H1 (cell line): ENCODE results near the gene PEX3. TPM values are rescaled to one million over a fixed set of nuclear protein-coding genes. Genes with fewer than 3 reads are reported as not detected.

ENCODE experiments used
- CTCF ChIA-PET: fragments of 300-600 bp; sonication (Branson Sonifier 250); formaldehyde crosslinking; loops from one replicate; lab custom pipeline; 2021; ENCODE audit not compliant: partially characterized antibody; lab: Charles Lee
- POLR2A ChIA-PET: fragments of 300-600 bp; sonication (Branson Sonifier 250); formaldehyde crosslinking; loops from one replicate; lab custom pipeline; 2021; ENCODE audit warnings: inconsistent platforms; ENCODE audit not compliant: partially characterized antibody; lab: Charles Lee
- DNase-seq, 2 experiments: peaks; one replicate each; pipeline versions ENCODE4 v3.0.0 to v3.0.0-alpha.2; 2010 to 2022; ENCODE audit warnings: low spot score in 2 of 2, low read depth in 1 of 2, mixed read lengths in 1 of 2
- FAIRE-seq: peaks from 2 replicates; lab custom pipeline; 2011; peaks lifted over from hg19 to GRCh38; lab: Jason Lieb, UNC
- H2AFZ ChIP-seq: 2 replicates; pipeline ENCODE4 v1.8.1; 2012; ENCODE audit warnings: low read length, inconsistent platforms
- H2AK5ac ChIP-seq: 2 replicates; pipeline ENCODE4 v1.6.1; 2013; ENCODE audit warnings: low read depth, low read length
- H2BK120ac ChIP-seq: replicated peaks from 2 replicates; pipeline ENCODE3; 2013; ENCODE audit warnings: low read depth, low read length, inconsistent platforms
- H2BK12ac ChIP-seq: 2 replicates; pipeline ENCODE4 v1.6.1; 2013; ENCODE audit warnings: low read depth, low read length
- H2BK15ac ChIP-seq: 2 replicates; pipeline ENCODE4 v1.6.1; 2013; ENCODE audit warnings: low read length
- H2BK20ac ChIP-seq: 2 replicates; pipeline ENCODE4 v1.6.1; 2013; ENCODE audit warnings: low read length
- H2BK5ac ChIP-seq: 2 replicates; pipeline ENCODE4 v1.6.1; 2013; ENCODE audit warnings: low read depth, low read length
- H3K14ac ChIP-seq: 2 replicates; pipeline ENCODE4 v1.6.1; 2013; ENCODE audit warnings: inconsistent platforms; ENCODE audit not compliant: insufficient read length
- H3K18ac ChIP-seq: 2 replicates; pipeline ENCODE4 v1.6.1; 2013; ENCODE audit warnings: low read length; ENCODE audit errors: extremely low read depth
- H3K23ac ChIP-seq: 2 replicates; pipeline ENCODE4 v1.6.1; 2013; ENCODE audit warnings: inconsistent platforms; ENCODE audit not compliant: insufficient read length
- H3K23me2 ChIP-seq: 2 replicates; pipeline ENCODE4 v1.6.1; 2013; ENCODE audit warnings: low read depth, low read length
- H3K27ac ChIP-seq: 2 replicates; pipeline ENCODE4 v1.6.1; 2011; ENCODE audit warnings: low read depth, low read length, inconsistent platforms
- H3K27me3 ChIP-seq, 4 experiments: replicated peaks in 1 of 4; 1 replicate in 1 of 4; 2 replicates in 3 of 4; pipeline versions ENCODE4 v1.6.1 to v1.8.1; 2011 to 2013; ENCODE audit warnings: low read length in 3 of 4, mild to moderate bottlenecking in 3 of 4, inconsistent platforms in 2 of 4, mixed read lengths in 2 of 4, moderate library complexity in 1 of 4; ENCODE audit not compliant: control insufficient read depth in 3 of 4, insufficient read depth in 3 of 4; ENCODE audit errors: extremely low read depth in 1 of 4
- H3K36me3 ChIP-seq, 4 experiments: 2 replicates each; pipeline versions ENCODE4 v1.6.1 to v1.8.1; 2011 to 2013; ENCODE audit warnings: mild to moderate bottlenecking in 4 of 4, low read length in 3 of 4, moderate library complexity in 2 of 4, control low read depth in 1 of 4, inconsistent platforms in 1 of 4; ENCODE audit not compliant: insufficient read depth in 4 of 4, control insufficient read depth in 2 of 4
- H3K4ac ChIP-seq: replicated peaks from 2 replicates; pipeline ENCODE3; 2013; ENCODE audit warnings: low read length, low read depth, mixed read lengths, inconsistent platforms; ENCODE audit not compliant: insufficient read length
- H3K4me1 ChIP-seq, 4 experiments: replicated peaks in 1 of 4; 1 replicate in 1 of 4; 2 replicates in 3 of 4; pipeline versions ENCODE4 v1.6.1 to v1.8.1; 2011 to 2013; ENCODE audit warnings: low read length in 3 of 4, inconsistent platforms in 2 of 4, mixed read lengths in 1 of 4; ENCODE audit not compliant: insufficient read depth in 4 of 4, control insufficient read depth in 3 of 4
- H3K4me2 ChIP-seq, 2 experiments: 2 replicates each; pipeline versions ENCODE4 v1.6.1 to v1.8.1; 2011 to 2013; ENCODE audit warnings: low read depth in 2 of 2, low read length in 2 of 2, control low read depth in 1 of 2, inconsistent platforms in 1 of 2, mild to moderate bottlenecking in 1 of 2; ENCODE audit not compliant: insufficient read depth in 1 of 2
- H3K4me3 ChIP-seq, 4 experiments: fragments of 200-600, 300-600 bp in 1 of 4; sonication (generic), shearing (Covaris generic), sonication (Bioruptor Twin) in 1 of 4; 2 replicates each; pipeline versions ENCODE4 v1.5.1 to v1.8.1; 2011 to 2016; ENCODE audit warnings: low read length in 4 of 4, low read depth in 3 of 4, control low read depth in 2 of 4, inconsistent platforms in 2 of 4, mild to moderate bottlenecking in 2 of 4, mixed read lengths in 1 of 4, moderate library complexity in 1 of 4; ENCODE audit not compliant: insufficient read depth in 2 of 4; ENCODE audit errors: extremely low read depth in 1 of 4
- H3K56ac ChIP-seq: replicated peaks from 2 replicates; pipeline ENCODE3; 2013; ENCODE audit warnings: low read depth, mild to moderate bottlenecking, mixed read lengths, low read length, inconsistent platforms; ENCODE audit not compliant: insufficient read length
- H3K79me1 ChIP-seq: 2 replicates; pipeline ENCODE4 v1.6.1; 2013; ENCODE audit warnings: low read depth, low read length, control low read depth
- H3K79me2 ChIP-seq, 2 experiments: 2 replicates each; pipeline versions ENCODE4 v1.6.1 to v1.8.1; 2012 to 2013; ENCODE audit warnings: low read length in 2 of 2, mild to moderate bottlenecking in 2 of 2, inconsistent platforms in 1 of 2; ENCODE audit not compliant: insufficient read depth in 2 of 2, control insufficient read depth in 1 of 2
- H3K9ac ChIP-seq, 4 experiments: replicated peaks in 1 of 4; 1 replicate in 1 of 4; 2 replicates in 3 of 4; pipeline versions ENCODE4 v1.6.1 to v1.8.1; 2011 to 2013; ENCODE audit warnings: low read depth in 3 of 4, low read length in 3 of 4, control low read depth in 2 of 4, mild to moderate bottlenecking in 2 of 4, moderate library complexity in 2 of 4, inconsistent platforms in 1 of 4; ENCODE audit errors: extremely low read depth in 1 of 4
- H3K9me3 ChIP-seq, 2 experiments: 2 replicates each; pipeline versions ENCODE4 v1.6.1 to v1.8.1; 2012 to 2013; ENCODE audit warnings: mild to moderate bottlenecking in 2 of 2, moderate library complexity in 2 of 2, control low read depth in 1 of 2, inconsistent platforms in 1 of 2, low read depth in 1 of 2, low read length in 1 of 2, mixed read lengths in 1 of 2; ENCODE audit not compliant: insufficient read depth in 2 of 2
- H4K20me1 ChIP-seq, 2 experiments: replicated peaks in 1 of 2; 2 replicates each; pipeline versions ENCODE3 to v1.8.1; 2011 to 2013; ENCODE audit warnings: inconsistent platforms in 2 of 2, low read length in 2 of 2, mild to moderate bottlenecking in 1 of 2; ENCODE audit not compliant: insufficient read depth in 2 of 2, control insufficient read depth in 1 of 2
- H4K5ac ChIP-seq: 2 replicates; pipeline ENCODE4 v1.6.1; 2013; ENCODE audit warnings: low read length, low read depth, mixed read lengths, inconsistent platforms; ENCODE audit not compliant: insufficient read length
- H4K8ac ChIP-seq: 2 replicates; pipeline ENCODE4 v1.8.0; 2013; ENCODE audit warnings: mild to moderate bottlenecking, moderate library complexity, low read length, inconsistent platforms; ENCODE audit not compliant: insufficient read depth; ENCODE audit errors: extremely low read depth
- H4K91ac ChIP-seq: replicated peaks from 2 replicates; pipeline ENCODE3; 2013; ENCODE audit warnings: low read length, mixed read lengths, inconsistent platforms; ENCODE audit not compliant: insufficient read length
- RFX5 ChIP-seq: IDR thresholded peaks from 2 replicates; pipeline ENCODE4 v1.6.1; 2011; ENCODE audit warnings: low read depth, low read length, improper control_type of control experiment, borderline replicate concordance
- SP1 ChIP-seq: IDR thresholded peaks from 2 replicates; pipeline ENCODE4 v1.6.1; 2011; ENCODE audit warnings: low read depth, low read length
- SUZ12 ChIP-seq: fragments of 200-600 bp; sonication (generic); IDR thresholded peaks from 2 replicates; pipeline ENCODE4 v1.6.1; 2012; ENCODE audit warnings: mild to moderate bottlenecking, inconsistent platforms, low read length, moderate library complexity, mixed read lengths
- WGBS, 2 experiments: shearing (Covaris generic) in 1 of 2; methylation state at CpG; one replicate each; pipeline versions ENCODE4 v1.1.6 to v1.1.7; 2013 to 2015; ENCODE audit warnings: low lambda C conversion rate in 2 of 2, mixed read lengths in 2 of 2, inconsistent platforms in 1 of 2, low coverage in 1 of 2, missing lambda C conversion rate in 1 of 2; ENCODE audit not compliant: insufficient replicate concordance in 2 of 2, insufficient coverage in 1 of 2, insufficient read length in 1 of 2; ENCODE audit errors: extremely low coverage in 1 of 2, missing lambda C conversion rate in 1 of 2; 5-methylcytosine and 5-hydroxymethylcytosine counted together
- polyA plus RNA-seq, 7 experiments: library from polyadenylated mRNA; depleted of rRNA in 3 of 7; stranded (reverse) in 5 of 7; unstranded in 2 of 7; fragments of >200 nt in 5 of 7; fragments of 200-250 nt in 2 of 7; gene quantifications; 1 replicate in 5 of 7; 2 replicates in 1 of 7; 4 replicates in 1 of 7; pipeline versions ENCODE4 v1.2.1 to v1.2.3, GENCODE V29; 2011 to 2013; ENCODE audit warnings: missing spikeins in 2 of 7, mixed read lengths in 2 of 7
- total RNA-seq: library from RNA; stranded (reverse); fragmentation: NEBNext Ultra II Directional; extraction: Animal tissue kit (Norgen Biotek cat#: 25700); gene quantifications from 2 replicates; pipeline ENCODE4 v1.2.1, GENCODE V29; 2021
- TF ChIP-seq, protein P1 (sequence below): IDR thresholded peaks from 2 replicates; pipeline ENCODE4 v1.6.1; 2011; ENCODE audit warnings: low read length, improper control_type of control experiment

The PEX3 gene
- total and polyA plus RNA-seq, 2 of the 8 experiments (the other 6 are each of a cell fraction or from before 2014, with no cell fraction given) = 8.0 to 16.8 TPM

DNA sequence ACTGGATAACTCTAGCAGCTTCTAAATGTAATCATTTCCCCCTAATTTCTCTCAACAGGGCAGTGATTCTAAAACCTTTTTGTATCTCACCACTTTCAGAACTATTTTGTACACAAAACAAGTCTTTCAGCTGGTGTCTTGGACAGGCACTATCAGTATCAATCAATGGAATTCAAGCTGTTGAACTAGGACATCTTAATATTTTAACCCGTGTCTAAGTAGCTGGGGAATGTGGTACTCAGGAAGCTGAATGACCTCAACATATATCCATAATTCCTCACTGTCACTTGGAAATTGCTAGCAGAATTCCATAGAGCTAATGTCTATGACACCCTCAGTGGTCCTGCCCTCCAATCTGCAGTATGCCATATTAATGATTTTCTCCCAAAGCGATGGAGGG is 24.6 kb upstream of the PEX3 start:
- Histone ChIP-seq H3K23me2 (no peaks in the 10 kb centered on the region; the same call in 1 of the 2 replicates), H2BK12ac (no peak overlapping the region), H3K79me2 (no peaks in the 10 kb centered on the region), H3K14ac (no peak overlapping the region), H2BK5ac (no peak overlapping the region), H4K91ac (no peak overlapping the region), H3K4ac (no peak overlapping the region), H3K23ac (no peak overlapping the region), H3K27me3 (no peaks in the 10 kb centered on the region), H3K4me3 (no peak overlapping the region), H3K18ac (no peak overlapping the region), H3K36me3 (no peaks in the 10 kb centered on the region; a peak in 1 of 8 replicates), H2BK20ac (no peak overlapping the region), H3K4me2 (no peak overlapping the region), H3K9me3 (no peaks in the 10 kb centered on the region), H4K8ac (no peak overlapping the region), H3K27ac (no peak overlapping the region), H3K56ac (no peak overlapping the region), H4K20me1 (no peaks in the 10 kb centered on the region), H2AFZ (no peak overlapping the region), H4K5ac (no peak overlapping the region), H3K9ac (no peak overlapping the region), H3K4me1 (no peaks in the 10 kb centered on the region), H2BK15ac (no peak overlapping the region), H2BK120ac (no peak overlapping the region), H2AK5ac (no peak overlapping the region), H3K79me1 (no peaks in the 10 kb centered on the region)
- FAIRE-seq (no peak), DNase-seq (no peak)
- POLR2A ChIA-PET = interaction anchor here (0.9 kb wide), 1 partner anchor 24 kb away, joined by 3 read pairs; the partner anchor contains the start of genes ADAT2 and PEX3
- 97% methylated on average over 2 of the region's 2 CpGs; no CpG with 5 or more reads in 1 of the 2 experiments for WGBS, 2 experiments
- CTCF ChIA-PET = interaction anchor here (0.8 to 6.7 kb wide), 11 partner anchors 11 to 951 kb away, joined by 3 to 51 read pairs (median 5); no protein-coding TSS in a partner anchor
- TF ChIP-seq, protein P1, sequence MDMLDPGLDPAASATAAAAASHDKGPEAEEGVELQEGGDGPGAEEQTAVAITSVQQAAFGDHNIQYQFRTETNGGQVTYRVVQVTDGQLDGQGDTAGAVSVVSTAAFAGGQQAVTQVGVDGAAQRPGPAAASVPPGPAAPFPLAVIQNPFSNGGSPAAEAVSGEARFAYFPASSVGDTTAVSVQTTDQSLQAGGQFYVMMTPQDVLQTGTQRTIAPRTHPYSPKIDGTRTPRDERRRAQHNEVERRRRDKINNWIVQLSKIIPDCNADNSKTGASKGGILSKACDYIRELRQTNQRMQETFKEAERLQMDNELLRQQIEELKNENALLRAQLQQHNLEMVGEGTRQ = no peak
- TF ChIP-seq SP1 = no peak
- no peak for TF ChIP-seq SUZ12
- no peak for TF ChIP-seq RFX5
